NCI-H187 treated with DMSO at 0.1 percent for 48 hours (cell line): Measurements from ENCODE around the gene PLEKHG4B.

Experiments
- DNase-seq: peaks from one replicate; lab custom pipeline; 2025; lab: John Stamatoyannopoulos, UW

PLEKHG4B gene

GRCh38 chr5:169728-170094 is 77.7 kb downstream of the PLEKHG4B start:
- no peak for DNase-seq

- DNase-seq: no peak
These were observed 79.2 kb downstream of the PLEKHG4B start for GRCh38 chr5:170971-171800.

GRCh38 chr5:171801-172331 is 79.9 kb downstream of the PLEKHG4B start:
- no peak for DNase-seq

- DNase-seq: no peak
These were observed 80.5 kb downstream of the PLEKHG4B start for GRCh38 chr5:172421-172820.

GRCh38 chr5:172841-173251 is 80.9 kb downstream of the PLEKHG4B start:
- no peak for DNase-seq

GRCh38 chr5:173392-174290 is 81.7 kb downstream of the PLEKHG4B start:
- no peak for DNase-seq

GRCh38 chr5:174291-174600 is 82.3 kb downstream of the PLEKHG4B start:
- no peak for DNase-seq

- DNase-seq: no peak
These were observed 83.0 kb downstream of the PLEKHG4B start for GRCh38 chr5:174876-175465.

- no peak for DNase-seq
These were observed 84.4 kb downstream of the PLEKHG4B start for GRCh38 chr5:176296-176823.

- no peak for DNase-seq
These were observed 86.1 kb downstream of the PLEKHG4B start for GRCh38 chr5:178110-178509.

- no peak for DNase-seq
These were observed 87.4 kb downstream of the PLEKHG4B start for GRCh38 chr5:179401-179800.

GRCh38 chr5:180286-180918 is 88.4 kb downstream of the PLEKHG4B start:
- no peak for DNase-seq

GRCh38 chr5:181160-181559 is 89.2 kb downstream of the PLEKHG4B start:
- no peak for DNase-seq

GRCh38 chr5:181566-181965 is 89.6 kb downstream of the PLEKHG4B start:
- no peak for DNase-seq

- no peak for DNase-seq
These were observed 90.2 kb downstream of the PLEKHG4B start for GRCh38 chr5:182126-182525.

GRCh38 chr5:184471-184870 is 92.5 kb downstream of the PLEKHG4B start:
- no peak for DNase-seq

- no peak for DNase-seq
These were observed 93.4 kb downstream of the PLEKHG4B start for GRCh38 chr5:185095-186070.

GRCh38 chr5:186091-187041 is 94.4 kb downstream of the PLEKHG4B start:
- no peak for DNase-seq

GRCh38 chr5:187042-187431 is 95.1 kb downstream of the PLEKHG4B start:
- no peak for DNase-seq
